Measurements from ENCODE around the gene RAET1L. TPM values are rescaled to one million over a fixed set of nuclear protein-coding genes. Genes with fewer than 3 reads are reported as not detected.

The RAET1L gene
- total and polyA plus RNA-seq, 9 of the 15 experiments (the other 6 are each of a cell fraction or from before 2014, with no cell fraction given) = not detected

- no peak overlapping the region for H3K4me3 ChIP-seq
- in situ Hi-C loops (cut with MboI) (loop anchor here (25.0 kb wide), 1 partner anchor 757 kb away; no protein-coding TSS in a partner anchor), intact Hi-C loops (cut with micrococcal nuclease) (no loop called here)
- POLR2A ChIA-PET = interaction anchor here (0.6 to 2.2 kb wide), 5 partner anchors 10 to 287 kb away, joined by 3 to 6 read pairs (median 3); no protein-coding TSS in a partner anchor
- FAIRE-seq = no peak
- under 1% methylated on average over 10 of the region's 10 CpGs for WGBS (ENCODE audit: insufficient coverage, low coverage, missing lambda C conversion rate)
- no peak overlapping the region for H3K27ac ChIP-seq (ENCODE audit: extremely low read depth, low read depth, low read length)
- H3K27me3 ChIP-seq (ENCODE audit: control insufficient read depth in 2 of 2, insufficient read depth in 2 of 2, low read length in 2 of 2) = peaks cover 75 to 88% of the 10 kb centered on the region in 2 experiments
- no peaks in the 10 kb centered on the region; the same call in 1 of the 2 replicates for H3K9me3 ChIP-seq (replicated peaks; ENCODE audit: control insufficient read depth, insufficient read depth, low read depth, low read length)
- no peak overlapping the region for H3K4me2 ChIP-seq (ENCODE audit: insufficient read depth, low read length)
- no peaks in the 10 kb centered on the region for H3K36me3 ChIP-seq (ENCODE audit: control insufficient read depth, insufficient read depth, low read length)
- H3K9ac ChIP-seq (ENCODE audit: insufficient read depth in 1 of 2, low read depth in 2 of 2, low read length in 2 of 2) = no peak overlapping the region
- no peak for ATAC-seq
- TF ChIP-seq SREBF1 (IDR thresholded peaks at IDR 0.05; ENCODE audit: borderline replicate concordance, low read depth, low read length) (no peak), CXXC5 (CRISPR knock-in tag; IDR thresholded peaks at IDR 0.05) (no peak), ZBTB43 (CRISPR knock-in tag; IDR thresholded peaks at IDR 0.05) (no peak), ZNF766 (CRISPR knock-in tag; conservative IDR thresholded peaks at IDR 0.05) (no peak), ZNF668 (CRISPR knock-in tag; IDR thresholded peaks at IDR 0.05) (no peak), ZNF146 (CRISPR knock-in tag; IDR thresholded peaks at IDR 0.05; ENCODE audit: unreplicated experiment) (no peak), ZNF445 (CRISPR knock-in tag; IDR thresholded peaks at IDR 0.05; ENCODE audit: low read depth) (no peak), SNIP1 (IDR thresholded peaks at IDR 0.05; ENCODE audit: low read depth) (no peak), MED1 (CRISPR knock-in tag; IDR thresholded peaks at IDR 0.05; ENCODE audit: borderline replicate concordance) (no peak), ZNF780A (CRISPR knock-in tag; IDR thresholded peaks at IDR 0.05) (no peak), PREB (CRISPR knock-in tag; IDR thresholded peaks at IDR 0.05) (no peak)
- no peak for DNase-seq (ENCODE audit: extremely low read depth in 1 of 4, low spot score in 3 of 4)
- no TSS peak for BruUV-seq (replicated peaks)
- no peaks in the 10 kb centered on the region for H3K79me2 ChIP-seq (ENCODE audit: control insufficient read depth, insufficient read depth, low read length)
- H2AFZ ChIP-seq (ENCODE audit: low read depth, low read length) = no peak overlapping the region
- no peaks in the 10 kb centered on the region for H3K9me1 ChIP-seq (ENCODE audit: control insufficient read depth, insufficient read depth, low read length)
- 0 out of 2 replicates have a peak, but pooled peaks cover 4% of the 10 kb centered on the region for H4K20me1 ChIP-seq (replicated peaks; ENCODE audit: control insufficient read depth, insufficient read depth, low read length)
- CTCF ChIA-PET (ENCODE audit: low intra/inter-chr PET ratio) = no interaction called here
- H3K4me1 ChIP-seq (replicated peaks in 1 of 2; ENCODE audit: control insufficient read depth in 2 of 2, insufficient read depth in 2 of 2, low read length in 2 of 2) = peaks cover 0 to 6% of the 10 kb centered on the region in 2 experiments; a peak in 1 of 5 replicates
Measured at GRCh38 chr6:150055131-150055530, 29.8 kb upstream of the RAET1L start.

Measured in K562 (cell line).